ENCODE results near the gene PPP1R15A.
"Not testable (repeated sequence)": the region's sequence is repeated elsewhere in the genome, so short reads cannot be mapped to it uniquely, and the experiment has no call there.

Gene PPP1R15A

DNA sequence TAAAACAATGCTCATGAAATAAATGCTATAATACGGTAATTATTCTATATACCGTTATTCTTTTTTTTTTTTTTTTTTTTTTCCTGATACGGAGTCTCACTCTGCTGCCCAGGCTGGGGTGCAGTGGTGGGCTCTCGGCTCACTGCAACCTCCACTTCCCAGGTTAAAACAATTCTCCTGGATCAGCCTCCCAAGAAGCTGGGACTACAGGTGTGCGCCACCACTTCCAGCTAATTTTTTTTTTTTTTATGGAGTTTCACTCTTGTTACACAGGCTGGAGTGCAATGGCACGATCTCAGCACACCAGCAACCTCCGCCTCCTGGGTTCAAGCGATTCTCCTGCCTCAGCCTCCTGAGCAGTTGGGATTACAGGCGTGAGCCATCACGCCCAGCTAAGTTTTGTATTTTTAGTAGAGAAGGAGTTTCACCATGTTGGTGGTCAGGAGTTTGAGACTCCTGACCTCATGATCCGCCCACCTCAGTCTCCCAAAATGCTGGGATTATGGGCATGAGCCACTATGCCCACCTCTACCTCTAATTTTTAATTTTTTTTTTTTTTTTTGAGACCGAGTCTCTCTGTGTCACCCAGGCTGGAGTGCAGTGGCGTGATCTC, 6.9 kb downstream of the PPP1R15A start:
- FAIRE-seq, result no peak
- DNase-seq (ENCODE audit: insufficient read length, low spot score), result no peak

DNA sequence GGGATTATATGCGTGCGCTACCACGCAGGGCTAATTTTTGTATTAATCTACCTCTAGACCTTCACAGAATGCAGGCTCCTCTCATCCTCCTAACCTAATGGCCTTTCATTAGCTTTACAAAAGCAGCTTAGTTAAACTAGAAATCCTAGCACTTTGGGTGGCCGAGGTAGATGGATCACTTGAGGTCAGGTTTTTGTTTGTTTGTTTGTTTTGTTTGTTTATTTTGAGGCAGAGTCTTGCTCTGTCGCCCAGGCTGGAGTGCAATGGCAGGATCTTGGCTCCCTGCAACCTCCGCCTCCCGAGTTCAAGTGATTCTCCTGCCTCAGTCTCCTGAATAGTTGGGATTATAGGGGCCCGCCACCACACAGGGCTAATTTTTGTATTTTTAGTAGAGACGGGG, 7.5 kb downstream of the PPP1R15A start:
- DNase-seq (ENCODE audit: insufficient read length, low spot score); FAIRE-seq: not testable (repeated sequence)

More for the DNA sequence above, 6.9 kb downstream of the PPP1R15A start:
- TF ChIP-seq POLR2AphosphoS5 (IDR thresholded peaks at IDR 0.05; ENCODE audit: low read depth, low read length), result no peak
- TF ChIP-seq PAX5 (IDR thresholded peaks at IDR 0.05; ENCODE audit: insufficient read depth, low read length, severe bottlenecking), result no peak
- TF ChIP-seq SPI1 (IDR thresholded peaks at IDR 0.05; ENCODE audit: low read depth, low read length), result no peak
- TF ChIP-seq POLR2A (IDR thresholded peaks at IDR 0.05; ENCODE audit: low read depth, low read length), result no peak
- TF ChIP-seq POU2F2 (IDR thresholded peaks at IDR 0.05; ENCODE audit: low read depth, low read length), result no peak
- TF ChIP-seq TAF1 (IDR thresholded peaks at IDR 0.05; ENCODE audit: low read depth, low read length), result no peak

DNA sequence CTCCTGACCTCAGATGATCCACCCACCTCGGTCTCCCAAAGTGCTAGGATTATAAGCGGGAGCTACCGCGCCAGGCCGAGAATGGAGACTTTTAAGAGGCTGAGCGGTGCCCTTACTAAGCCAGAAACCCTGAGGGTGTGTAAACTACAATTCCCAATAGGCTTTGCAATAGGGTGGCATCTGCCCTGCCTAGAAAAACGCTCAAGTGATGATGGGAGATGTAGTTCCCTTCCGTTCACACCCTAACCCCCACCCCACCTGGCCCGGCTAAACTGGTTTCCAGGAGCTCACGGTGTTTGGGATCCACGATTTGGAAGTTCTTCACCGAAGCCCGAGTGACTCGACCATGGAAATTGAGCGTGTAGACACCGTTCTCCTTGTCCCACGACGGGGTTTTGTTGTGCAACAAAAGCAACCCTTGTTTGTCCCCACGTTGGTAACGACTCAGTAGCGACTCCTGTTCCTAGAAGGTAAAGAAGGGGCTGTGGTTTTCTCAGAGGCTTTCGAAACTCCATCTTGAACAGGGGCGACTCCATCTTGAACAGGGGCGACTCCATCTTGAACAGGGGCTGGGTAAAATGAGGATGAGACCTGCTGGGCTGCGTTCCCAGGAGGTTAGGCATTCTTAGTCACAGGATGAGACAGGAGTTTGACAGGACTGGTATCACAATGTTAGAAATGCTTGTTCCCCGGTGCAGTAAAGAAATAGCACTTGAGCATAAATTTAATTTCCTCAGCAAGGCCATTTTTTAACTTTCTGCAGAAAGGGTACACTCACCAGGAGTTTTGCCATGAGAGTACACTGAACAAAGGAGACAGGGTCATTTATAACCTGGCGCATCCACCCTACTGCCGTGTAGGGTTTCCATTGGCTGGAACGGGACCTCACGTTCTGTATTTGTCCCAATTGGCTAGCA, 9.8 kb downstream of the PPP1R15A start:
- FAIRE-seq (peak; percentile 20), DNase-seq (ENCODE audit: insufficient read length, low spot score) (no peak)
- no peak for TF ChIP-seq POU2F2 (IDR thresholded peaks at IDR 0.05; ENCODE audit: low read depth, low read length)
- no peak; the same call in 1 of the 2 replicates for TF ChIP-seq POLR2A (IDR thresholded peaks at IDR 0.05; ENCODE audit: low read depth, low read length)
- peak; percentile 41; the same call in 1 of the 2 replicates for TF ChIP-seq POLR2AphosphoS5 (IDR thresholded peaks at IDR 0.05; ENCODE audit: low read depth, low read length)
- no peak for TF ChIP-seq PAX5 (IDR thresholded peaks at IDR 0.05; ENCODE audit: insufficient read depth, low read length, severe bottlenecking)
- no peak for TF ChIP-seq TAF1 (IDR thresholded peaks at IDR 0.05; ENCODE audit: low read depth, low read length)
- TF ChIP-seq SPI1 (IDR thresholded peaks at IDR 0.05; ENCODE audit: low read depth, low read length), result no peak

DNA sequence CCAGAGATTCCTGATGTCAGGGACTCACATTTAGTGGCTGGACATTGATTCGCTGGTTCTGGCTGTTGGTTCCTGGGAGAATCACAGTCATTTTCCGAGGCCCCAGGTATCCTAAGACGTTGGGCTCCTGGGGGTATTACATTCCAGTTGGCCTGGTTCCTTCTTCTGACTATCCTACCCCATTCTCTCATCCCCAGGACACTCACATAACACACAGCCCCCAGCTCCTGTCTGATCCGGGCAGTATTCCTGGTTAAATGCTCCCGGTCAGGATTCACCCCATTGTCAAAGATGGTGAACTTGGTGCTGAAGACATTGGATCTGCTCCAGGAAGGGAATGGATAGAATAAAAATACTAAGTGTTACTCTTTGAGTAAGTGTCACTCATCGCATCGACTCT, 11.5 kb downstream of the PPP1R15A start:
- FAIRE-seq, result no peak
- TF ChIP-seq POU2F2 (IDR thresholded peaks at IDR 0.05; ENCODE audit: low read depth, low read length) (no peak), POLR2A (IDR thresholded peaks at IDR 0.05; ENCODE audit: low read depth, low read length) (no peak), SPI1 (IDR thresholded peaks at IDR 0.05; ENCODE audit: low read depth, low read length) (no peak), PAX5 (IDR thresholded peaks at IDR 0.05; ENCODE audit: insufficient read depth, low read length, severe bottlenecking) (no peak), TAF1 (IDR thresholded peaks at IDR 0.05; ENCODE audit: low read depth, low read length) (no peak), POLR2AphosphoS5 (IDR thresholded peaks at IDR 0.05; ENCODE audit: low read depth, low read length) (no peak)
- DNase-seq (ENCODE audit: insufficient read length, low spot score), result no peak

DNA sequence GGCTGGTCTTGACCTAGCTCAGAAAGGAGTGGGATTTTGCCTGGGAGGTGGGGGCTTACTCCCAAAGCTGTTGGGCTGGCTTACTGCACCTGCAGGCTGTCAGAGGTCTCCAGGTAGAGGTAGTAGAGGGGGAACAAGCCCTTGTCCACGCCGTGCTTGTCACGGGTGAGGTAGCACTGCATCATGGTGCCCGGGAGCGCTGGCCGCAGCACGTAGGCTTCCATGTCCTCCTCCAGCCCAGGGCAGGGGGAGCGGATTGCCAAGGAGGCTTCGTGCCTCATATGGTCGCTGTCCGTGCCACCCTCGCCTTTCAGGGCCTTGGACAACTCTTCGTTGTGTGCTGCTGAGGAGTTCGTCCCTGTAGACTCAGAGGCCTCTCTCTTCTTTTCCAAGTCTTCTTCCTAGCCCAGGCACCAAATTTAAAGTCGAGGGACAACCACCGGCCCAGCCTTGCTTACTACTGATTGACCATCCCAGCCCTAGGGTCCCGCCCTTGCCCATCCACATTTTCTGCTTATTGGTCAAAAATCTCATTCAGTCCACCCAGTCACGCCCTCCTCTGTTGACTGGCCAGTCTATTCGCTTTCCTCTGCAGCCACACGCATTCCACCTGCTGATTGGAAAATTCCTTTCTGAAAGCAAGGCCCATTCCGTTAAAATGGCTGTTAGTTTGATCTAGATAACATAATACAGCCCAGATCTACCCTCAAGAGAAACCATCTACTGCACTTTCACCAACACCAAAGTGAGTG, 15.8 kb downstream of the PPP1R15A start:
- TF ChIP-seq TAF1 (IDR thresholded peaks at IDR 0.05; ENCODE audit: low read depth, low read length), result no peak
- TF ChIP-seq POLR2A (IDR thresholded peaks at IDR 0.05; ENCODE audit: low read depth, low read length), result no peak
- no peak for TF ChIP-seq POU2F2 (IDR thresholded peaks at IDR 0.05; ENCODE audit: low read depth, low read length)
- no peak for TF ChIP-seq POLR2AphosphoS5 (IDR thresholded peaks at IDR 0.05; ENCODE audit: low read depth, low read length)
- no peak for TF ChIP-seq SPI1 (IDR thresholded peaks at IDR 0.05; ENCODE audit: low read depth, low read length)
- no peak for TF ChIP-seq PAX5 (IDR thresholded peaks at IDR 0.05; ENCODE audit: insufficient read depth, low read length, severe bottlenecking)
- DNase-seq (ENCODE audit: insufficient read length, low spot score) (no peak), FAIRE-seq (no peak)

DNA sequence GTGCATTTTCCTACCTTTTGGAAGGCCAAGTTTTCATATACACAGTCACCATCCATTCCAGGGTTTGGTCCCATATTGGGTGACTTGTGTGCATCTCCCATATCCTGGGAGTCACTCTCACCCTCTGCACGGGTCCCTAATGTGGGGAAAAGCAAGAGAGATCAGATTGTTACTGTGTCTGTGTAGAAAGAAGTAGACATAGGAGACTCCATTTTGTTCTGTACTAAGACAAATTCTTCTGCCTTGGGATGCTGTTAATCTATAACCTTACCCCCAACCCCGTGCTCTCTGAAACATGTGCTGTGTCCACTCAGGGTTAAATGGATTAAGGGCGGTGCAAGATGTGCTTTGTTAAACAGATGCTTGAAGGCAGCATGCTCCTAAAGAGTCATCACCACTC, 17.3 kb downstream of the PPP1R15A start:
- not testable (repeated sequence) for FAIRE-seq; DNase-seq (ENCODE audit: insufficient read length, low spot score)

DNA sequence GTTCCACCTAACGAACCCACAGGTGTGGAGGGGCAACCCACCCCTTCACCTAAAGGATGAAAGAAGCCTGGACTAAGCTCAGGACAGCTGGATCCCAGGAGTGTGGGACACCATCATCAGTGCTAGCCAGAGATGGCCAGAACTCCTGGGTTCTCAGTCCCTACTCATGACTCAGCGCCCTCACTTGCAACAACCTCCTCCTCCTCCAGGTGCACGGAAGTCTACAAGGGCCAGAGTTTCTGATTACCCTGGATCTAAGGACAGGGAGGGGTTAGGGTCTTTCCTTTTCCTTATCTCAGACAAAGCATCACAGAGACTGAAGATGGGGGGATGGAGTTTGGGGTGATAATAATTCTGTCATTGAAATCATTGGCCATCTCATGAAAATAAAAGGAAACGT, 18.3 kb downstream of the PPP1R15A start:
- no peak for TF ChIP-seq POLR2A (IDR thresholded peaks at IDR 0.05; ENCODE audit: low read depth, low read length)
- no peak for TF ChIP-seq PAX5 (IDR thresholded peaks at IDR 0.05; ENCODE audit: insufficient read depth, low read length, severe bottlenecking)
- no peak for TF ChIP-seq POU2F2 (IDR thresholded peaks at IDR 0.05; ENCODE audit: low read depth, low read length)
- no peak for TF ChIP-seq TAF1 (IDR thresholded peaks at IDR 0.05; ENCODE audit: low read depth, low read length)
- TF ChIP-seq POLR2AphosphoS5 (IDR thresholded peaks at IDR 0.05; ENCODE audit: low read depth, low read length), result no peak
- no peak for TF ChIP-seq SPI1 (IDR thresholded peaks at IDR 0.05; ENCODE audit: low read depth, low read length)
- DNase-seq (ENCODE audit: insufficient read length, low spot score) (no peak), FAIRE-seq (no peak)

DNA sequence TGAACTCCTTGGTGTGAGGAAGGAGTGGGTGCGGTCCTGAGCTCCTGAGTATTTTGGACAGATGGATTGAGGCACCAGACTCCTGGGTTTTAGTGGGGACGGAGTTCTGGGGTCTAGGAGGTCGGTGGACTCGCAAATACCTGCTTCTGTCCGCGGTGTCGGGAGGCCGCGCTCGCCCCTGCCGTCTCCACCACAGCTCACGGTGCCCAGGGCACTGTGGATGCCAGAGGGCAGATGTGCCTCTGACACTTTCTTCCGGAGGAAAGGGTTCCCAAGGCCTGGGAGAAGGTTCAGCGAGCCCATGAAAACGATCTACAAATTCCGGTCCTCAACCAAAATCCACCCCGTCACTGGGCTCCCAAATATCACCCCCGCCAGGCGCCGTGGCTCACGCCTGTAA, 23.0 kb downstream of the PPP1R15A start:
- no peak for DNase-seq (ENCODE audit: insufficient read length, low spot score)
- no peak for TF ChIP-seq POLR2A (IDR thresholded peaks at IDR 0.05; ENCODE audit: low read depth, low read length)
- no peak for FAIRE-seq

DNA sequence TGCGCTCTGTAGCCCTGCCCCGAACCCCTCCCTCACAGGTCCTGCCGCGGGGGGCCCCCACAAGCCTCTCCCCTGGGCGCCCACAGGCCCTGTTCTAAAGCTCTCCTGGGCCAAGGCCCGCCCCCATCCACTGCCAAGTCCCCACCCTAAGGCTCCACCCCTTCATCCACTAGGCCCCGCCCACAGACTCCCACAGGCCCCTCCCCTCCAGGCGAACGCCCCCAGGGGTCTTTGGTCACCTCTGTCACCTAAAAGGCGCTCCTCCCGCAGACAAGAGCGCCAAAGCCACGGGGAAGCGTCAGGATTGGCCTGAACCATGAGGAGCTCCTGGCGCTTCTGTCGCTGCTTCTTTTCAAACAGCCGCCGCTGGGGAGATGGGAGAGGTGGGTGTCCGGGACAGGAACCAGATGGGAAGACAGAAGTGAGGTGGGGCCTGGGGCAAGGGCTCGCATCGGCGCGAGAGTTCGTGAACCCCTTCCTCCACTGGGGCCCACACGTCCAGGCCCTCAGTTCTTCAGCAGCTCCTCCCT, 24.0 kb downstream of the PPP1R15A start:
- DNase-seq (ENCODE audit: insufficient read length, low spot score), result no peak
- no peak for TF ChIP-seq POU2F2 (IDR thresholded peaks at IDR 0.05; ENCODE audit: low read depth, low read length)
- TF ChIP-seq PAX5 (IDR thresholded peaks at IDR 0.05; ENCODE audit: insufficient read depth, low read length, severe bottlenecking), result no peak
- TF ChIP-seq TAF1 (IDR thresholded peaks at IDR 0.05; ENCODE audit: low read depth, low read length), result no peak
- TF ChIP-seq POLR2A (IDR thresholded peaks at IDR 0.05; ENCODE audit: low read depth, low read length), result no peak
- TF ChIP-seq SPI1 (IDR thresholded peaks at IDR 0.05; ENCODE audit: low read depth, low read length), result no peak
- no peak for TF ChIP-seq POLR2AphosphoS5 (IDR thresholded peaks at IDR 0.05; ENCODE audit: low read depth, low read length)
- FAIRE-seq, result no peak
